ENCODE results near the gene FAM227B. TPM values are rescaled to one million over a fixed set of nuclear protein-coding genes. Genes with fewer than 3 reads are reported as not detected.

The FAM227B gene
- polyA plus RNA-seq, 1 donor = 8.4 TPM

- Histone ChIP-seq H3K36me3 (ENCODE audit: control insufficient read depth, insufficient read depth, low read length) (peaks cover 11% of the 10 kb centered on the region), H3K4me3 (ENCODE audit: low read length) (no peak overlapping the region), H3K9me3 (ENCODE audit: control insufficient read depth, low read depth, low read length) (no peaks in the 10 kb centered on the region), H3K4me1 (ENCODE audit: control insufficient read depth, insufficient read depth, low read length) (no peaks in the 10 kb centered on the region), H3K27me3 (ENCODE audit: control insufficient read depth, insufficient read depth, low read length) (no peaks in the 10 kb centered on the region), H3K27ac (ENCODE audit: low read length) (no peak overlapping the region)
- no peak for DNase-seq
- no CpG with 5 or more reads among the region's 1 CpG for WGBS (ENCODE audit: insufficient coverage, low lambda C conversion rate)
These were observed 307.0 kb downstream of the FAM227B start for GRCh38 chr15:49313650-49314049.

GRCh38 chr15:49309889-49310288 lies 310.7 kb downstream of the FAM227B start:
- H3K9me3 ChIP-seq (ENCODE audit: control insufficient read depth, low read depth, low read length) = no peaks in the 10 kb centered on the region
- H3K27ac ChIP-seq (ENCODE audit: low read length) = no peak overlapping the region
- no peaks in the 10 kb centered on the region for H3K27me3 ChIP-seq (ENCODE audit: control insufficient read depth, insufficient read depth, low read length)
- no peaks in the 10 kb centered on the region for H3K4me1 ChIP-seq (ENCODE audit: control insufficient read depth, insufficient read depth, low read length)
- H3K4me3 ChIP-seq (ENCODE audit: low read length) = no peak overlapping the region
- H3K36me3 ChIP-seq (ENCODE audit: control insufficient read depth, insufficient read depth, low read length) = peaks cover 11% of the 10 kb centered on the region
- DNase-seq = no peak

GRCh38 chr15:49308686-49309085 lies 311.9 kb downstream of the FAM227B start:
- no peak overlapping the region for H3K4me3 ChIP-seq (ENCODE audit: low read length)
- no peak overlapping the region for H3K27ac ChIP-seq (ENCODE audit: low read length)
- H3K4me1 ChIP-seq (ENCODE audit: control insufficient read depth, insufficient read depth, low read length) = no peaks in the 10 kb centered on the region
- H3K9me3 ChIP-seq (ENCODE audit: control insufficient read depth, low read depth, low read length) = no peaks in the 10 kb centered on the region
- WGBS (ENCODE audit: insufficient coverage, low lambda C conversion rate) = no CpG with 5 or more reads among the region's 2 CpGs
- DNase-seq = no peak
- H3K36me3 ChIP-seq (ENCODE audit: control insufficient read depth, insufficient read depth, low read length) = peaks cover 18% of the 10 kb centered on the region
- no peaks in the 10 kb centered on the region for H3K27me3 ChIP-seq (ENCODE audit: control insufficient read depth, insufficient read depth, low read length)

GRCh38 chr15:49306551-49306950 lies 314.1 kb downstream of the FAM227B start:
- H3K36me3 ChIP-seq (ENCODE audit: control insufficient read depth, insufficient read depth, low read length) = peaks cover 15% of the 10 kb centered on the region
- DNase-seq = no peak
- WGBS (ENCODE audit: insufficient coverage, low lambda C conversion rate) = no CpG with 5 or more reads among the region's 1 CpG
- no peak overlapping the region for H3K4me3 ChIP-seq (ENCODE audit: low read length)
- no peaks in the 10 kb centered on the region for H3K9me3 ChIP-seq (ENCODE audit: control insufficient read depth, low read depth, low read length)
- no peak overlapping the region for H3K27ac ChIP-seq (ENCODE audit: low read length)
- no peaks in the 10 kb centered on the region for H3K4me1 ChIP-seq (ENCODE audit: control insufficient read depth, insufficient read depth, low read length)
- no peaks in the 10 kb centered on the region for H3K27me3 ChIP-seq (ENCODE audit: control insufficient read depth, insufficient read depth, low read length)

GRCh38 chr15:49303003-49303402 lies 317.6 kb downstream of the FAM227B start:
- no peak for DNase-seq
- Histone ChIP-seq H3K27ac (ENCODE audit: low read length) (no peak overlapping the region), H3K36me3 (ENCODE audit: control insufficient read depth, insufficient read depth, low read length) (peaks cover 13% of the 10 kb centered on the region), H3K4me3 (ENCODE audit: low read length) (no peak overlapping the region), H3K27me3 (ENCODE audit: control insufficient read depth, insufficient read depth, low read length) (no peaks in the 10 kb centered on the region), H3K4me1 (ENCODE audit: control insufficient read depth, insufficient read depth, low read length) (no peaks in the 10 kb centered on the region), H3K9me3 (ENCODE audit: control insufficient read depth, low read depth, low read length) (no peaks in the 10 kb centered on the region)
- no CpG with 5 or more reads among the region's 3 CpGs for WGBS (ENCODE audit: insufficient coverage, low lambda C conversion rate)

GRCh38 chr15:49301562-49301961 lies 319.1 kb downstream of the FAM227B start:
- Histone ChIP-seq H3K9me3 (ENCODE audit: control insufficient read depth, low read depth, low read length) (no peaks in the 10 kb centered on the region), H3K4me3 (ENCODE audit: low read length) (no peak overlapping the region), H3K36me3 (ENCODE audit: control insufficient read depth, insufficient read depth, low read length) (peaks cover 13% of the 10 kb centered on the region), H3K27me3 (ENCODE audit: control insufficient read depth, insufficient read depth, low read length) (no peaks in the 10 kb centered on the region), H3K27ac (ENCODE audit: low read length) (no peak overlapping the region), H3K4me1 (ENCODE audit: control insufficient read depth, insufficient read depth, low read length) (no peaks in the 10 kb centered on the region)
- no peak for DNase-seq

GRCh38 chr15:49300856-49301255 lies 319.8 kb downstream of the FAM227B start:
- no peak for DNase-seq
- no peaks in the 10 kb centered on the region for H3K4me1 ChIP-seq (ENCODE audit: control insufficient read depth, insufficient read depth, low read length)
- no peak overlapping the region for H3K4me3 ChIP-seq (ENCODE audit: low read length)
- no peak overlapping the region for H3K27ac ChIP-seq (ENCODE audit: low read length)
- no peaks in the 10 kb centered on the region for H3K27me3 ChIP-seq (ENCODE audit: control insufficient read depth, insufficient read depth, low read length)
- 100% methylated on average over 1 of the region's 3 CpGs for WGBS (ENCODE audit: insufficient coverage, low lambda C conversion rate)
- H3K36me3 ChIP-seq (ENCODE audit: control insufficient read depth, insufficient read depth, low read length) = peaks cover 13% of the 10 kb centered on the region
- H3K9me3 ChIP-seq (ENCODE audit: control insufficient read depth, low read depth, low read length) = no peaks in the 10 kb centered on the region

- Histone ChIP-seq H3K27ac (ENCODE audit: low read length) (no peak overlapping the region), H3K4me3 (ENCODE audit: low read length) (no peak overlapping the region), H3K27me3 (ENCODE audit: control insufficient read depth, insufficient read depth, low read length) (no peaks in the 10 kb centered on the region), H3K9me3 (ENCODE audit: control insufficient read depth, low read depth, low read length) (no peaks in the 10 kb centered on the region), H3K4me1 (ENCODE audit: control insufficient read depth, insufficient read depth, low read length) (no peaks in the 10 kb centered on the region), H3K36me3 (ENCODE audit: control insufficient read depth, insufficient read depth, low read length) (peaks cover 7% of the 10 kb centered on the region)
- DNase-seq = no peak
- no CpG with 5 or more reads among the region's 1 CpG for WGBS (ENCODE audit: insufficient coverage, low lambda C conversion rate)
These were observed 323.0 kb downstream of the FAM227B start for GRCh38 chr15:49297584-49297983.

GRCh38 chr15:49296258-49296657 lies 324.4 kb downstream of the FAM227B start:
- no peaks in the 10 kb centered on the region for H3K4me1 ChIP-seq (ENCODE audit: control insufficient read depth, insufficient read depth, low read length)
- no CpG with 5 or more reads among the region's 1 CpG for WGBS (ENCODE audit: insufficient coverage, low lambda C conversion rate)
- no peak for DNase-seq
- no peak overlapping the region for H3K4me3 ChIP-seq (ENCODE audit: low read length)
- no peaks in the 10 kb centered on the region for H3K9me3 ChIP-seq (ENCODE audit: control insufficient read depth, low read depth, low read length)
- H3K27ac ChIP-seq (ENCODE audit: low read length) = no peak overlapping the region
- no peaks in the 10 kb centered on the region for H3K27me3 ChIP-seq (ENCODE audit: control insufficient read depth, insufficient read depth, low read length)
- H3K36me3 ChIP-seq (ENCODE audit: control insufficient read depth, insufficient read depth, low read length) = peaks cover 15% of the 10 kb centered on the region

GRCh38 chr15:49293941-49294340 lies 326.7 kb downstream of the FAM227B start:
- Histone ChIP-seq H3K4me3 (ENCODE audit: low read length) (no peak overlapping the region), H3K4me1 (ENCODE audit: control insufficient read depth, insufficient read depth, low read length) (no peaks in the 10 kb centered on the region), H3K9me3 (ENCODE audit: control insufficient read depth, low read depth, low read length) (no peaks in the 10 kb centered on the region), H3K36me3 (ENCODE audit: control insufficient read depth, insufficient read depth, low read length) (peaks cover 21% of the 10 kb centered on the region), H3K27me3 (ENCODE audit: control insufficient read depth, insufficient read depth, low read length) (no peaks in the 10 kb centered on the region), H3K27ac (ENCODE audit: low read length) (no peak overlapping the region)
- no peak for DNase-seq

- WGBS (ENCODE audit: insufficient coverage, low lambda C conversion rate) = no CpG with 5 or more reads among the region's 1 CpG
- no peak overlapping the region for H3K4me3 ChIP-seq (ENCODE audit: low read length)
These were observed 330.4 kb downstream of the FAM227B start for GRCh38 chr15:49290191-49290590.

More at GRCh38 chr15:49290191-49290590, 330.4 kb downstream of the FAM227B start:
- Histone ChIP-seq H3K27me3 (ENCODE audit: control insufficient read depth, insufficient read depth, low read length) (no peaks in the 10 kb centered on the region), H3K4me1 (ENCODE audit: control insufficient read depth, insufficient read depth, low read length) (no peaks in the 10 kb centered on the region), H3K27ac (ENCODE audit: low read length) (no peak overlapping the region), H3K9me3 (ENCODE audit: control insufficient read depth, low read depth, low read length) (no peaks in the 10 kb centered on the region), H3K36me3 (ENCODE audit: control insufficient read depth, insufficient read depth, low read length) (peaks cover 27% of the 10 kb centered on the region)
- no peak for DNase-seq

Data from large intestine (tissue), 3 donors.